SW 1271 (cell line): Measurements from ENCODE around the gene KIDINS220.

ENCODE experiments used
- DNase-seq, 2 experiments: peaks; one replicate each; lab custom pipeline; 2025; lab: John Stamatoyannopoulos, UW

Gene KIDINS220

GRCh38 chr2:8851811-8852560, 14.6 kb upstream of the KIDINS220 start:
- DNase-seq: no peak

GRCh38 chr2:8850845-8851487, 13.6 kb upstream of the KIDINS220 start:
- no peak for DNase-seq

- DNase-seq: no peak
Observed at GRCh38 chr2:8849327-8849726, 11.9 kb upstream of the KIDINS220 start.

GRCh38 chr2:8848328-8849100, 11.1 kb upstream of the KIDINS220 start:
- DNase-seq: no peak

- DNase-seq: no peak
Observed at GRCh38 chr2:8847400-8847799, 10.0 kb upstream of the KIDINS220 start.

- DNase-seq: no peak
Observed at GRCh38 chr2:8841932-8842331, 4.5 kb upstream of the KIDINS220 start.

- no peak for DNase-seq
Observed at GRCh38 chr2:8840475-8841091, 3.2 kb upstream of the KIDINS220 start.

GRCh38 chr2:8839189-8839965, 2.0 kb upstream of the KIDINS220 start:
- DNase-seq: no peak

GRCh38 chr2:8837795-8838140, 355 bp upstream of the KIDINS220 start:
- no peak for DNase-seq

- no peak for DNase-seq
Observed at GRCh38 chr2:8835279-8835678, 2.1 kb downstream of the KIDINS220 start.

- no peak for DNase-seq
Observed at GRCh38 chr2:8833853-8834252, 3.6 kb downstream of the KIDINS220 start.

- DNase-seq: no peak
Observed at GRCh38 chr2:8831516-8831915, 5.9 kb downstream of the KIDINS220 start.

- no peak for DNase-seq
Observed at GRCh38 chr2:8827729-8828128, 9.7 kb downstream of the KIDINS220 start.

- no peak for DNase-seq
Observed at GRCh38 chr2:8822218-8822617, 15.2 kb downstream of the KIDINS220 start.

GRCh38 chr2:8821276-8822217, 15.9 kb downstream of the KIDINS220 start:
- no peak for DNase-seq

- no peak for DNase-seq
Observed at GRCh38 chr2:8819948-8820347, 17.5 kb downstream of the KIDINS220 start.

GRCh38 chr2:8819194-8819593, 18.2 kb downstream of the KIDINS220 start:
- no peak for DNase-seq

GRCh38 chr2:8817221-8817620, 20.2 kb downstream of the KIDINS220 start:
- DNase-seq: no peak

- DNase-seq: no peak
Observed at GRCh38 chr2:8806885-8807704, 30.3 kb downstream of the KIDINS220 start.
